AG08396 (cell line): ENCODE results near the gene ARHGEF4.

ENCODE experiments used
- DNase-seq: peaks from one replicate; pipeline ENCODE4 v3.0.0; 2012; ENCODE audit warnings: low spot score, mixed read lengths

Gene ARHGEF4, protein sequence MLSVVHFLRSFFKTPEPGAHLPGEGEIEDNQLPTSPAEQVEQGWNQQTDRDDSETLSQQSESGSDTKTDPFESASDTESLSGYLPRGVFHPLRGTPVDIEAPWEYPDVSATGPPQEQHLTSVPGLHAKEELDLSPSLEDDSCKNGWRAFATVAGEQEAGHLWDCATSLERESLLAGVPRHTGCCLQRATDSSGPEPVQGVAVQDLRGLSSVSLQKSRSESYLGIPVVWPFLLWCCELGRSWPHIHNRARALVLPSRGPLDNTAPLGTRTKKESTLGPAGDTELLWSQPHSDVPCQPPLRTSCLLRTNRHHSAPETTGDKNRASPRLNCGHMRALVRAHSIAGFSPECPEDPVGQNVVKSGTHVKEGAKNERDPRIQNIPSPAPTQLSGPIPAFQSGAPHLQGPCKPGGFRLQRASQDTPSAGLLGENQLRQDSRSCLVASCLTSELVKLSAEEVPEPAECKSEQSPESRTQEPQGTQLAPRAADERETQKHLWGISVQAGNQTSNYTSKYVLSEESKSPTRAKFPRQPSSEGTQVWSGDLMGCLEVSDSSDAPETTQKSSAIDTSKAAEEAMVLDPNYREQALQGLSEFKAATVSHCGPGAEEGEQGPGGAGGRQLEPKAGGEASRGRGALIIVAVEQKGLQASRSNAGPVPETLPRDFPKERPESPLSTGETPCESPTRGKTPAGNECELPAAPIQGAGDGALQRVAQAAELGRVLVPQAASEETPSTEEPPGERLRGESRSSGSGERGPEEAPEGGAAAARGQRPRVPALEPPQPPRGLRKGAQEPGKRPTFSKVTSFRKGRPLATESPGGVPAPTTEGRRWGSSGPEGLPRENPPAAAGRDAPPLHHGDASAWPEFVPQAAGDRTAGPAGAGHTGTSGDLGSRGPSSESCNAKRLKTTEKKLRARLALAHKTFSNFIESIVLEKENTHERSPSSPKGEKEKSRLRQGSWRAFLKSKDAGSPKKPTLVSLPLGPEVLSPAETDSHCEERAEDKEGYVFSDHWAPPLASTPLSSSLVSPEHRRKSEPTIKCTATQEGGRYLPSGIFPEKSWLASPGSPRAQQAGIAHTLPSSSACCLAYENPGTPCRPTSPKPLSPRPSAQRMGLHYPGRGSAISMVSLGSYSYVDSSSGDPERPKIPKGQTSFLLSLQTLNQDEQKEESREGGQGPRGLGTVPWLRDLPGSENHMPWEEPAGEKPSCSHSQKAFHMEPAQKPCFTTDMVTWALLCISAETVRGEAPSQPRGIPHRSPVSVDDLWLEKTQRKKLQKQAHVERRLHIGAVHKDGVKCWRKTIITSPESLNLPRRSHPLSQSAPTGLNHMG (N-terminal part only)

DNA sequence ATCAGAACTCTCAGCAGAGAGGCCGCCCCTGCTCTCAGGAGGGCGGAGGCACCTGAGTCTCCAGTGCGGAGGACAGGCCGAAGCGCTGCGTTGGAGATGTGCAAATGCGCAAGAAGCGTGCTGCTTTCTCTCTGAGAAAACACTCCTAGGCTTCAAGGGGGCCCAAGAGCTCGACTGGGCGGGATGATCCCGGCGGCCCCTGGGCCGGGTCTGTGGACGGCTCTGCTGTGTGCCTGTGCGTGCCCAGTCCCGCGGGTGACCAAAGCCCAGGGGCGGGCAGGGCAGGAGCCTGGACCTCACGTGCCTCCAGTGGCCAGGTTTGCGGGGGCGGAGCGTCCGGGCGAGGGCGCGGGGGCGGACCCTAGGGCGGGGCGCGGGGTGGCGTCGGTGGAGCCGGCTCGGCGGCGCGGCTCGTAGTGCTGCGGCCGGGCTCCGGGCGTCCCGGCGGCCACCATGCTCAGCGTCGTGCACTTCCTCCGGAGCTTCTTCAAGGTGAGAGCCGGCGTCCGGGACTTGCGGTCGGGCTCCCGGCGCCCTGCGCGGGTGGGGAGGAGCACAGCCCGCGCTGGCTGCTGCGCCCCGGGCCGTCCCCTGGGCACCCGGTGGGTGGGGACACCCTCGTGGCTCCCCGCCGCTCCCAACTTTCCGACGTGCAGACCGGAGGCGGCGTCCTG is at the start of gene ARHGEF4:
Gene ARHGEF4 (plus strand): TSS at position 414 of the 674 bp plus-strand sequence. CDS start 40 bp downstream, at position 454.
- peak; percentile 56 for DNase-seq

DNA sequence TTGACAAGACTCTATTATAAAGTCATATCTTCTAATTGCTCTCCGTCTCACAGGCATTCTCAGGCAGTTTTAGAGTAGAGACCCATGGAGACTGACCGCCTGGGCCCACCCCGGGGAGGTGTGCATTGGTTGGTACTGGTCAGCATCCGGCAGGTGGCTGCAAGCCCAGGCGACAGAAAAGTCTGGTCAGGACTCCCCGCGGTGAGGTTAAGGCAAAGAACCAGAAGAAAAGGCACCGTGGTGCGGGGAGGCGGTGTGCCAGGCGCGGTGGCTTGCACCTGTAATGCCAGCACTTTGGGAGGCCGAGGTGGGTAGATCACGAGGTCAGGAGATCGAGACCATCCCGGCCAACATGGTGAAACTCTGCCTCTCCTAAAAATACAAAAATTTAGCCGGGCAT is 48.9 kb upstream of the ARHGEF4 start:
- no peak for DNase-seq

DNA sequence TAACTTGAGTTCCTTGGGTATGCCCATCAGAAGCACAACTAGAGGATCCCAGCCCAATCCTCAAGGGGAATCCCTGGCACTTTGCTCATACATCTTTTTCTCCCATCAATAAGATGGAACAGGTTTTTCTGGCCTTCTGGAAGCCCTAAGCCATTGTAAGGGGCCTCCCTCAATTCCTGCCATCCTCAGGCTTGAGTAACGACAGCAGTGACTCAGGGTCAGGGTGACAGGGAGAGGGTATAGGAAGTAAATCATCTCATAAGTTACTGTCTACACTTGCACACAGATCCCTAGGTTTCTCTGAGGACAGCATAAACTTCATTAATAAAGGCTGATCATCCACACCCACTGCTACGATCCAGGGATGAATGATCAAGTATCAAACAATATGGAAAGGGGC is 46.4 kb upstream of the ARHGEF4 start:
- no peak for DNase-seq

DNA sequence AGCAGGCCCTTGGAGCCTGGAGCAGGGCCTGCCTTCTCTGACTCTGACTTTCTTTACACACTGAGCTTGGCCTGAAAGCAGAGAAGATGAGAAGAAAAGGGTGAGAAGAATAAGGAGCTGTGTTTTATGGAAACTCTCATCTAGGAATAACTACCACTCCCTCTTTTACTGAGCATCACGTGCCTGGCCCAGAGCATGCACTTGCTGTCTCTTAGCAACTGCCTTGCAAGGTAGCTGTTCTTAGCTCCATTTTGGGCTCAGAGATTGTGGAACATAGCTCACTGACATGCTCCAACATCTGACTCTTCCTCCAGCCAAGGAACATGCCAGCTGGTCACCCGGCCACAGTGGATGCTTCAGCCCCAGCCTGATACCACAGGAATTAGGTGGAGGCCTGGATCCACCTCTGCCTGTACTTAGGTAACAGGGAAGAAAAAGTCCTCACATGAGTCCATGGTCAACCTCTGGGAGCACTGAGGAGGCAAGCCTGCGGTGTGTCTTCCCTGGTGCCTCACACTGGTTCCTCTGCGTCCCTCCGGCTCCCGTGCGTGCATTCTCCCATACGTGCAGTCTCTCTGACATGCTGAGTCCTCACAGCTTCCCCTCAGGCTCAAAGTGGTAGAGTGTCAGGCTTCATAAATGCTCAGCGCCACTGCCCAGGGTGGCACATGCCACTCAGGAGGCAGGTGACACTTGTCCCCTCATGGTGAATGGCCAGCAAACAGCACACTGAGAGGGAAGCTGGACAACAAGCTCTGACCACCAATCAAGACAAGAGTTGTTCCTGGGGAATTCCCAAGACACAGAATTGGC is 45.7 kb upstream of the ARHGEF4 start:
- no peak for DNase-seq

DNA sequence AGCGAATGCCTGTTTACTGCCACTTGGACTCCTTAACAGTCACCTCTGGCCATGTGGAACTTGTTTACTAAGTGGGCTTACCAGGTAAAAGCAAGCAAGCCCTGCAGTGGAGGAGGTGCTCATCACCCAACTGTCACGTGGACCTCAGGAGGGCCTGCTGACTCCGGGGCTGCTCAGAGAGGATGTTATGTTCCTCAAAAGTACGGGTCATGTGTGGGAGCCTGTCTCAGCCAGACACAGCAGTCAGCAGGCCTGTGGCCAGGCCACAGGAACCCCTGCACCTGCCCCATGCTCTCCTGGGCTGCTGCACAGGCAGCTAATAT is 45.1 kb upstream of the ARHGEF4 start:
- no peak for DNase-seq

DNA sequence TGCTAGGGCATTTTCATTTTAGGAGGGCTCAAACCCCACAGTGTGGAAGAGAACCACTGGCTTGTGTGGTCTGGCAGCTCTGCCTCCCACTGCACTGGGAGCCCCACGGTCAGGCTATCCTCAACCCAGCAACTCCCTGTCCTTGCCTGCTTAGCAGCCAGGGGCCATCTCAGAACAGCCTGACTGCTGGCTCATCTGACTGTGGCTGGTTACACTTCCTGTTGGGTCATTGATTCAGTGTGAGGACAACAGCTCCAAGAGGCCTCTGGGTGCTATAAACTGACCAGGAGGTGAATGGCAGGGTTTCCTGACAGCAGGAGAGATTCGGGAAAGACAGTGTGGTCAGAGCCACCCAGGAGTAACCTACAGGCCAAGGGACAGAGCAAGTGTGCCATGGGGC is 41.3 kb upstream of the ARHGEF4 start:
- DNase-seq = no peak

DNA sequence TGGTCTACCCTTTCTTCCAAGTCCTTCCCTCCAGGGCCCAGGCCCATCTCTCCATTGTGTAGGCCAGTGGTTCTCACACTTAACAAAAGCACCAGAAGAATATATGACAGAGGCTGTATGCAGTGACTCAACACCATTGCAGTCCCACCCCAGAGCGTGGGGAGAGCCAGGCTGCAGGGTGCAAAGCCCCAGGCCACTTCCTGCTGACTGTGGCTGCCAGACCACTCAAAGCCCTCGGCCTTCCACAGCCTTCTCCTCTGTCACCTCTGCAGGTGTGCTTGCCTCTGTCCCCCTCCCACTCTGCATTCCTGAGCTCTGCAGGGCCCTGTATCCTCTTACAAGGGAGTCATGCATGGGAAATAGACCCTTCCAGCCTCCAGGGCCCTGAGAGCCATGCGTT is 40.4 kb upstream of the ARHGEF4 start:
- DNase-seq = no peak

DNA sequence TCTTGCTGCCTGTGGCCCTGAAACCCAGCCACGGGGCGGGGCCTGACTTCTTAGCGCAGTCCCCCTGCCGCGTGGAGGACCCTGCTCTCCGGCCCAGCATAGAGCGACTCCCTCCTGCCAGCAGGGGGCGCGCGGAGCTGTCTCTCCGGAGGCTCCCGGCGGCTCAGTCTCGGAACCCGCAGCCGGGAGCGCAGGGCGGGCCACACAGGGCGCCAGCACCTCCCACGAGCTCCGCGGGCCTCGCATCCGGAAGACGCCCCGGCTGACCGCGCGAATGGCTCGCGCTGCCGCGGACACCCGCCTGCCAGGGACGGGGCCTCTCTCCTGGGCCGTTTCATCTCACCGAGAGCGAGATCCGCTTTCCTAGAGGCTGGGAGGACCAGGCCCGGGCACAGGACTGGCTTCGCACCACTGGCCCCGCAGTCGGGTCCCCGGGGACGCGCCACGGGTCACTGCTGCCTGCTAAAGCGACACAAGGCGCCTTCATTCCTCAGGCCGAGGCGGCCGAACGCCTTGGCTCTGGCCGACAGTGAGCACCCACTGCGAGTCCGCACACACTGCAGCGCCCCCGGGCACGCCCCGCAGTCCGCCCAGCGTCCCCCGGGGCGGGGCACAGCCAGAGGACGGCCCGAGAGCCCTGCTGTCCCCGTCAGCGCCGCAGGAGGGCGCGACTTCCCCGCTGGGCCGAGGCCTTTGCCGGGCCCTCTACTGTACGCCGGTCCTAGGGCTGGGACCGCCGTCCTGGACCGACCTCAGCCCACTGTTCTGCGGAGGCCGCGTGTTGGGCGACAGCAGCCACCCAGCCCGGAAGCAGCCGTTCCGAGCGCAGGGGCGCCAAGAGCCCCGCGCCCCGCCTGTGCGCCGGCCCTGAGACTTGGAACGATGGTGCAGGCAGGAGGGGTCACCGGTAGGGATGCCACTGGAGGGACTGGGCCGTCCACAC is 39.0 kb upstream of the ARHGEF4 start:
- DNase-seq = peak; percentile 96

DNA sequence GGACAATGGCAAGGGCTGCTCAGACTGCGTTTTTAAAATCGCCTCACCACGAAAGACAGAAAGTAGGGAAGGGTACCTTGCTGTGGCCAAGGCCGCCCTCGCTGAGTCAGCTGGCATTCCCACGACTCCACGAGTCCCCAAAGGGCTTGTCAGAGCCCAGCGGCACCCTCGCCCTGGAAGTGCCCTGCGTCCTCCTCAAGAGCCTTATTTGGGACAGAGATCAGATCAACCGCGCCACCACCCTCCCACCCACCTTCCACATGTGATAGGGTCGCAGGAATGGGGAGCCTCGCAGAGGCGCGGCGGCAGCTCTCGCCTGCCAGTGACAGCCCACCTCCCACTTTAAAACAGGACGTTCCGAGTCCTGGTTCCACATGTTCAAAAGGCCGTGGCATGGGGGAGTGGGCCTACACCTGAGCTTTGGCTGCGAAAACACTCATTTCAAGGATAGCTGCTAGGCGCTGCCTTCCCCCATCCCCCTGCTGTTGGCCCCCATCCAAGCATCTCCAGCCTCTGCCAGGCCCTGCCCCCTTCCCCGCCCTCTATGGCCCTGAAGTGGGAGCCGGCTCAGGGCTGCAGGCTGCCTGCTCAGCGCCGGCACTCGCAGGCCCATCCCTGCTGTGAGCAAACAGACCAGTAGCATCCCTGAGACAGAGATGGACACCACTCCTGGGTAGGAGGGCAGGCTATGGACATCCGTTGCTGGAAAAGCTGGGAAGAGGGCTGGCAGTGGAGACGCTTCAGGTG is 38.1 kb upstream of the ARHGEF4 start:
- DNase-seq = no peak

DNA sequence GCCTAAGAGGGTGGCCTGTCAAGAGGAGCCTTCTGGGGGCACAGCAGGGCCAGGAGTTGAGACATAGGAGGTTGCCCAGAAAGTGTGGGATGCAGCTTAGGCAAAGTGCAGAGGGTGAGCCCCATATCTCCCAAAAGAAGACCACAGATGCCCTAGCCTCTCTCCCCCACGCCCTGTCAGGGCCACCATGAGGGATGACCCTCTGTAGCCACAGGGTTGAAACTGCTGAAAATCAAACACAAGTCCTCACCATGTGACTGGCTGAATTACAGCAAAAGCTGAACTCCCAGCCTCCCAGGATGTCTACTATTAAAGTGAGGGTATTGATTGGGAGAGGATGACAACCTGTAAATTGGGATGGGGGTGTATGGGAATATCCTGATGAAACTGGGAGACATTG is 37.4 kb upstream of the ARHGEF4 start:
- no peak for DNase-seq

DNA sequence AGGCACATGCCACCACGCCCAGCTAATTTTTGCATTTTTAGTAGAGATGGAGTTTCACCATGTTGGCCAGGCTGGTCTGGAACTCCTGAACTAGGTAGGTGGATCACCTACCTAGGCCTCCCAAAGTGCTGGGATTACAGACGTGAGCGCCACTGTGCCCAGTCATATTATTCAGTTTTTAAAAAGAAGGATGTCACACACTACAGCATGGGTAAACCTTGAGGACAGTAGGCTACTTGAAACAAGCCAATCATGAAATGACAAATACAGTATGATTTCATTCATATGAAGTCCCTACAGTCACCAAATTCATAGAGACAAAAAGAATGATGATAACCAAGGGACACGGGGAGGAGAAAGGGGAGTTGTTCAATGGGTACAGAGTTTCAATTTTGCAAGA is 31.1 kb upstream of the ARHGEF4 start:
- DNase-seq = no peak

DNA sequence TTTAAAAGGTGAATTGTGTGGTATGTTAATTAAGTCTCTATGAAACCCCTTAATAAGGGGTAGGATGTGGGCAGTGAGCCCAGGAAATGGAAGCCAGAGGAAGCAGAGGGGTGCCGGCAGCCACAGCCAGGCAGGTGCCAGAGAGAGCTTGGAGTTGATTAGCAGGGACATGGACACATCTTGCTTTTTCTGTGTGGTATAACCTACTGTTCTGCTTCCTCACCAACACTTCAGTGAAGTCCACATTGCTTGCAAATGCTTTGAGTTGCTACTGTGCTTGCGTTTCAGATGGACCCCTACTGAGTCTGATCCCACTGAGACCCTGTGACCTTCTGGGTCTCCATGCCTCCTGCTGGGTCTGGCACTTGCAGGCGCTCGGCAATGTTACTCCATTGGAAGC is 30.3 kb upstream of the ARHGEF4 start:
- DNase-seq = no peak

DNA sequence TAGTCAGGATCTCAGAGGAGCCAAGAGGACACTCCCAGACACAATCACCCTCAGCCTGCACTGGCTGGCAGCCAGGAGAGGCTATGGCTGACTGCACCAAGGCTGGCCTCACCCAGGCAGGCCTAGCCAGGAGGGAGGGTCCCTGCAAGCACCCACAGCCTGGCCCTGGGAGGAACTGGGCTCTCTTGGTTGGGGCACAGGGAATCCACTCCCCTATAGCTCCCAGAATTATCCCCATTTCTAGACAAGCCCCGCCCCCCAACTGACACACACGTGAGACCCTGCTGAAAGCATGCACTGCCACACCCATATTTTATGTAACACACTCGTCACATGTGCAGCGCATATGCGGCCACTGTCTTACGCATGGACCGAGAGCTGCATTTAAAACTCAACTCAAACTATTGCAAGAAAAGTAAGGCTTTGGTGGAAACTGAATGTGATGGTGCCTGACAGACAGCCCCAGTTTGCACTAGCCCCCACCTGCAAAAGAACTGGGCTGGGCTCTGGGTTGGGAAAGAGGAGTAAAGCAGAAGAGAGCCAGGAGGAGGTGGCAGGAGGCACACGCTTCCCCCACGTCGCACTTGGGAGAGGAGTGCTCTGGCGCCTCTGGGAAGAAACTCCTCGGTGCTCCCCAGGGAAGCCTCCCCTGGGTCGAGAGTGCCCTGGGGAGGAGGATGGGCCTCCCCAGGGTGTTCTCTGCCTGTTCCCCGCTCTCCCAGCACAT is 28.9 kb upstream of the ARHGEF4 start:
- no peak for DNase-seq

DNA sequence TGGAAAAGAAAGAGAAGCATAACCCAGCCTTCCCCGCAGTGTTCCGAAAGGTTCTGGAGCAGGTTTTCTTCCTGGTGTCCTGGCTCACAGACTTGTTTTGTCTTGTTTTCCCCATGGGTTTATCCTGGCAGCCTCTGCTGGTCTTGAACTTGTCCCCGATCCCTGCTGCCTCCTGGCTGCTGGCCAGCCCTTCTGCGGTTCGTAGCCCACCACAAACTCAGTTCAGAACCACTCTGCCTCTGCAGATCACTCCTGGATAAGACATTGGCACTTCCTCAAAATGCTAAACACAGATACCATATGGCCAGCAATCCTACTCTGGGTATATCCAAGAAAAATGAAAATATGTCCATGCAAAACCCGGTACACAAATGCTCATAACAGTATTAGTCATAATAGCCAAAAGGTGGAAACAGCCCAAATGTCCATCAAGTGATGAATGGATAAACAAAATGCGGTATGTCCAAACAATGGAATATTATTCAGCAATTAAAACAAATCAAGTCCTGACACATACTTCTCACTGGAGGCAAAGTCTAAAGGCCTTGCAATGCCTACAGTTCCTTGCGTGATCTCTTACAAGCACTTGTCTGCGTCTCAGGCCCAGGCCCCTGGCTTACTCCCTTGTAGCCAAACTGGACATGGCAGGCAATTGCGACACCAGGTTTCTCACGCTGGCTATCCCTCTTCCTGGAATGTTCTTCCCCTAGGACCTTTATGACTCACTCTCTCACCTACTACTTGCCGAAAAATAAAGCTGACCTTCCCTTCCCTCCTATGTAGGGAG is 28.0 kb upstream of the ARHGEF4 start:
- no peak for DNase-seq

DNA sequence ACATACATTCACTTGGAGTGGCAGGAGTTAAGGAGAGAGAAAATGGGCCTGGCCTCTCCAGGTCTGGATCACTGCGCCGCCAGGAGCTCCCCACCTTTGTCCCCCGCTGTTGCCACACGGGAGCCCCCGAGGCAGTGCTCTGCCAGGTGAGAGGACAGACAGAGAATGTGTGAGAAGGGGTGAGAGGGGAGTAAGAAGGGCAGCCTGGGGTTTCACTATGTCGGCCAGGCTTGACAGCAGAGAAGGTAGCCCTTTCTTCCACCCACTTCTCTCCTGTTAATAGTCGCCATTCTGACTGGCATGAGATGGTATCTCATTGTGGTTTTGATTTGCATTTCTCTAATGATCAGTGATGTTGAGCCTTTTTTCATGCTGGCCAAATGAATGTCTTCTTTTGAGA is 26.2 kb upstream of the ARHGEF4 start:
- no peak for DNase-seq

DNA sequence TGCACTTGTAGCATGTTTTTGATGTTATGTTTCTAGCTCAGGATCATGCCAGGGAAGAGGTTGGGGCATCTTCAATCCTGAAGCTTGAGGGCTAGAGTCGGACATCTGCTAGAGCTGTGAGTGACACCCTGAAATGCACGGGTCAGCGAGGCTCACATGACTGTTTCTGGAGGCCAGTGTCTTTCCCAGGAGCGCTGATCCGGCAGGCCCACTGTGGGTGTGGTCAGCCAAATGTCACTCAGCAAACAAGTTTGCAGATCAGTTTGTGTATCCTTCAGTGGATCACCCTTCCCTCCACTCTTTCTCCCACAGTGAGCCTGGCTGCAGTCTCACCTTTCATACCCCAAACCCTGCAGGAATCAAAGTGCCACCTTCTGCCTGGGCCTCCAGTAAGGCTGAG is 23.0 kb upstream of the ARHGEF4 start:
- DNase-seq = no peak

DNA sequence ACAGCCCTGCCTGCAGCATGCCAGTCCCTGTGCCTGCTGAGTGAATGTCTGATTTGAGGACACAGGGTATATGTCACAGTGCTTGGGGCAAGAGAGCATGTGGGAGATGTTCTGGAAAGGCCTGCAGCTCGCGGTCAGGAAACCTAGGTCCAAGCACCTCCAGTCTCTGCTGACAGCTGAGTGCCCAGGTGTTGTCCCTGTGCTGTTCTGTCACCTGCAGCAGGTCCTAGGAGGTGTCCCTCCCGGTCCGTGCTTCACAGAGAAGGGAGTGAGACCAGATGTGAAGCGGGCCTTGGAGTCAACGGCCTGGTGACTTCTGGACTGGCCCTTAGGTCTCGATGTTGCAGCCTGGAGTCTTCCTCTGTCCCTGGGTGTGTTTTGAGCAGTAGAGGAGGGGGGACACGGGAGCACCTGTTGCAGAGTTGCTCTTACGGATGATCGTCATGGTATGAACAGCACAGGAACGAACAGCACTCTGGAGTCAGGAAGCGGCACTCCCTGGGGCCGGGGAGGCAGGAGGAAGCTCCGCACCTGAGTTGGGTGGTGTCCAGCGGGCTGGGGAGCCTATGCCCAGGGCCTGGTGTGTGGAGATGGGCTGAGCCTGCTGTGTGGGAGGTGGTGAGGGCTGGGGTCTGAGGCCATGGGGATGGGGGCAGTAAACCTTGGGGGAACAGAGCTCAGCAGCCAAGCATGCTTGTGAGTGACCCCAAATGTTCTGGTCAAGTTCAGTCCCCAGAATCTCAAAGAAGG is 21.6 kb upstream of the ARHGEF4 start:
- no peak for DNase-seq
